Measurements from ENCODE around the gene RNF214.
A peak's percentile ranks its signal among the peaks of the same experiment; 100 is the strongest.
"Not testable (repeated sequence)": the region's sequence is repeated elsewhere in the genome, so short reads cannot be mapped to it uniquely, and the experiment has no call there.

The RNF214 gene

DNA sequence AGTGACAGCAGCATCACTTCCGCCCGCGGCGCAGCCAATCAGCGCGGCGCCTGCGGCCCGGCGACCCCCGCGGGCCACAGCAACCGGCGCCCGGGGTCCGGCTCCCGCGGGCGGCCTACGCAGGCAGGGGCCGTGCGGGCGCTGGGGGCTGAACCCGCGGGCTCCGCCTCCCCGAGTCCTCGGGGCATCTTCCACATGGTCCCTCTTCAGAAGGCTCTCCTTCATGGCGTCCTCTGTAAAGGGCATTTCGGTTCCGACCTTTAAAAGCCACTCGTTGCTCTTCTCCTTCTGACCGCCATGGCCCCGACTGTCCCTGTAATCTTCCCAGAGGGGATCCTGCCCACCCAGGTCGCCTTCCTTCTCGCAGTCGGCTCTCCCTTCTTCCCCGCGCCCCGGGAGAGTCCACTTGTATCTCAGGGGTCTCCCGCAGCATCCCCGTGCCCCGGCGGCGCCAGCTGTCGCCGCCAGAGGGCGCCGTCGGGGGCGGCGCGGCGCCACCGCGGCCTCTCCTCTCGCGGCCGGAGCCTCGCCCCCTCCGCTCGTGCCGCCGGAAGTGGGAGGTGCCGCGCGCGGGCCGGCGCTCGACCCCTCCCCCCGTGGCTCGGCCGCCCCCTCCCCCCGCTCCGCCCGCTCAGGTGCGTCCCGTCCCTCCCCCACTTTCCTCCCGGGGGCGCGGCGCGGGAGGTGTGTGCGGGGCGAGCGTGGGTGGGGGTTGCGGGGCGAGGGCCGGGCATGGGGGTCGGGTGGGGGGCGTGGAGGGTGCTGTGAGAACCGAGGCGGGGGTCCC, at the start of gene RNF214:
Gene RNF214 (plus strand): TSS at position 580 of the 787 bp plus-strand sequence. CDS start 1,602 bp downstream, outside the sequence.
- DNase-seq (ENCODE audit: low spot score): peak; percentile 73

DNA sequence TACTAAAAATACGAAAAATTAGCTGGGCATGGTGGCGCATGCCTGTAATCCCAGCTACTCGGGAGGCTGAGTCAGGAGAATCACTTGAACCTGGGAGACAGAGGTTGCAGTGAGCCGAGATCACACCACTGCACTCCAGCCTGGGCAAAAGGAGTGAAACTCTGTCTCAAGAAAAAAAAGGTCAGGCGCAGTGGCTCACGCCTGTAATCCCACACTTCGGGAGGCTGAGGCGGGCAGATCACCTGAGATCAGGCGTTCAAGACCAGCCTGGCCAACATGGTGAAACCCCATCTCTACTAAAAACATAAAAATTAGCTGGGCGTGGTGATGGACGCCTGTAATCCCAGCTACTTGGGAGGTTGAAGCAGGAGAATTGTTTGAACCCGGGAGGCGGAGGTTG, 49.3 kb upstream of the RNF214 start:
- DNase-seq (ENCODE audit: low spot score): not testable (repeated sequence)

GRCh38 chr11:117183724-117184349, 48.6 kb upstream of the RNF214 start:
- no peak for DNase-seq (ENCODE audit: low spot score)

DNA sequence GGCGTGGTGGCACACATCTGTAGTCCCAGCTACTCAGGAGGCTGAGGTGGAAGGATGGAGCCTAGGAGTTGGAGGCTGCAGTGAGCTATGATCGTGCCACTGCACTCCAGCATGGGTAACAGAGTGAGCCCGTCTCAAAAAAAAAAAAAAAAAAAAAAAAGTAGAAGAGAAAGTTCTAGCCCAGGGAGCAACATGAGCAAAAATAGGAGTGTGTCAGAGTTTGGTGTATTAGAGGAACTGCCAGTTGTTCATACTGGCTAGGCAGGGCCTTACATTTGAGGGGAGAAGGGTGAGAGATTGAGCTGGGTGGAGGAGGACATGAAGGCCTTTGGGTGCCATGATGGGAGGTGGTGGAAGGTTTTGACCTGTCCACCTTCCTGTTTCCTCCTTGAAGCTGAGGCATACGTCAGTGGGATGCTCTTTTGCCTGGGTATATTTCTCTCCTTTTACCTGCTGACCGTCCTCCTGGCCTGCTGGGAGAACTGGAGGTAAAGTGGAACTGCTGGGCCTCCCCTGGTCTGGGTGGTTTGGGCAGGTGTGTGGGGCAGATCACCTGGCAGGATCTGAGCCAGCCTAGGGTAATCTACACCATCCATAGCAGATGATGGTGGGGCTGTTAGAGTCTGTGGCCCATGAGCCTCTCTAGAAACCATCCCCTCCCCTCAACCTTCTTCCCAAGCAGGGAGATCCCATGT, 46.6 kb upstream of the RNF214 start:
- DNase-seq (ENCODE audit: low spot score): no peak

- no peak for DNase-seq (ENCODE audit: low spot score)
These were observed 46.1 kb upstream of the RNF214 start for GRCh38 chr11:117186431-117186761.

GRCh38 chr11:117187007-117187406, 45.5 kb upstream of the RNF214 start:
- no peak for DNase-seq (ENCODE audit: low spot score)

- DNase-seq (ENCODE audit: low spot score): no peak
These were observed 45.1 kb upstream of the RNF214 start for GRCh38 chr11:117187428-117187798.

DNA sequence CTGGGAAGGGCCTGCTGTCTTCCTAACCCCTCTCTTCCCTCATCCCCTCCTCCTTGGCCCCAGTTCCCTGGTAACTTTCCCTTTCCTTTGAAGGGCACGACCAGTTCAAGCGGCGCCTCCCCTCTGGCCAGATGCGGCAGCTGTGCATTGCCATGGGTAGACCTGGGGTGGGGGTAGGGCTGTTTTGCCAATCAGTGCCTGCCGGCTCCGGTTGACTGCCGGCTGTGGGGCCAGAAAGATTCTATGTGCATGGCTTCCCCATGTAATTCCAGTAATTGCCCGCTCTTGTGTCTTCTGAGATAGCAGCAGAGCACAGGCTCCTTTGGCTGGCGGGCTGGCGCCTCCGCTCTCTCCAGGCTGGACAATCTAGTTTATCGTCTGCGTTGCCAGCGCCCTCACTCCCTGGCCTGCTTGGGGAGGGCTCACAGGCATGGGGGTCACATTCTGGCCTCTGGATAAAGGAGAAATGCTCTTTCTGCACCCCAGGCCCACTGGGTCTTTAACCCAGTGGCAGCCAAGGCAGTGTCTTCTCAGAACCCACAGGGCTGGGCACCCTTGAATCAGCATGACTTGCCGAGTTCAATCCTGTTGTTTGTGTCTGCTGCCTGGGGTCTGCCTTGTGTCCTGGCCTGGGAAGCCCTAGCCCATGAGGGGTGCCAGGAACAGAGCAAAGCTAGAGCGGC, 44.5 kb upstream of the RNF214 start:
- no peak for DNase-seq (ENCODE audit: low spot score)

DNA sequence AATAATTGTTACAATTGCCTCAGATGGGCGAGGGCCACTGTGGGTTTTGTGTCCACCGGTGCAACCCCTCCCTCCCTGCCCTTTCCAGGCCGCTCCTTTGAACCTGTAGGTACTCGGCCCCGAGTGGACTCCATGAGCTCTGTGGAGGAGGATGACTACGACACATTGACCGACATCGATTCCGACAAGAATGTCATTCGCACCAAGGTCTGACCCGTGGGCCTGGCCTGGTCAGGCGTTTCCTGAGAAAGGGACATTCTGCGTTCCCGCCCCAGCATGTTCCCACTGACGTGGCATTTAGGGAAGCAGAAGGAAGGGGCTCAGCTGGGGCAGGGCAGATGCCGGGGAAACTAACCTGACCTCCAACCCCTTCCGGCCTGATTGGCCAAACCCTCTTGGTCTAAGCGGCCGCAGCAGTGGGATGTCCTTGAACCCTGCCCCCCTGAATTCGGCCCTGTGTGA, 43.8 kb upstream of the RNF214 start:
- no peak for DNase-seq (ENCODE audit: low spot score)

GRCh38 chr11:117189191-117189940, 43.1 kb upstream of the RNF214 start:
- DNase-seq (ENCODE audit: low spot score): no peak

GRCh38 chr11:117189941-117190544, 42.4 kb upstream of the RNF214 start:
- DNase-seq (ENCODE audit: low spot score): no peak

GRCh38 chr11:117191680-117192400, 40.6 kb upstream of the RNF214 start:
- DNase-seq (ENCODE audit: low spot score): no peak

DNA sequence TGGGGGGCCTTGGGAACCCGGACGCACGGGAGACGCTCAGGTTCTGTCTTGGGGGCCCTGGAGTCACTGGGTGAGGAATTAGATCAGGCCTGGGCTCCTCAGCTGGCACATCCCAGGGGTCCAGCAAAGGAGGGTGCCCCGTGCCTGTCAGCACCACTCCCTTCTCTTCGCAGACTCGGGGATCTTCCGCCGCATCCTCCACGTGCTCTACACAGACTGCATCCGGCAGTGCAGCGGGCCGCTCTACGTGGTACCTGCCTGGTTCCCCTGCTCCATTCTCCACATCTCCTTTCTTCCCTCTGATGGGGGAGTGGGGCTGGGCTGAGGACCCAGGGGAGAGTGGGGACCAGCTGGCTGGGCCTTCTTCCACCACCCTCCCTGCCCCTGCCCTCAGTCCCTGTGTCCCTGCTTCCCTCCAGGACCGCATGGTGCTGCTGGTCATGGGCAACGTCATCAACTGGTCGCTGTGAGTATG, 40.0 kb upstream of the RNF214 start:
- DNase-seq (ENCODE audit: low spot score): no peak

DNA sequence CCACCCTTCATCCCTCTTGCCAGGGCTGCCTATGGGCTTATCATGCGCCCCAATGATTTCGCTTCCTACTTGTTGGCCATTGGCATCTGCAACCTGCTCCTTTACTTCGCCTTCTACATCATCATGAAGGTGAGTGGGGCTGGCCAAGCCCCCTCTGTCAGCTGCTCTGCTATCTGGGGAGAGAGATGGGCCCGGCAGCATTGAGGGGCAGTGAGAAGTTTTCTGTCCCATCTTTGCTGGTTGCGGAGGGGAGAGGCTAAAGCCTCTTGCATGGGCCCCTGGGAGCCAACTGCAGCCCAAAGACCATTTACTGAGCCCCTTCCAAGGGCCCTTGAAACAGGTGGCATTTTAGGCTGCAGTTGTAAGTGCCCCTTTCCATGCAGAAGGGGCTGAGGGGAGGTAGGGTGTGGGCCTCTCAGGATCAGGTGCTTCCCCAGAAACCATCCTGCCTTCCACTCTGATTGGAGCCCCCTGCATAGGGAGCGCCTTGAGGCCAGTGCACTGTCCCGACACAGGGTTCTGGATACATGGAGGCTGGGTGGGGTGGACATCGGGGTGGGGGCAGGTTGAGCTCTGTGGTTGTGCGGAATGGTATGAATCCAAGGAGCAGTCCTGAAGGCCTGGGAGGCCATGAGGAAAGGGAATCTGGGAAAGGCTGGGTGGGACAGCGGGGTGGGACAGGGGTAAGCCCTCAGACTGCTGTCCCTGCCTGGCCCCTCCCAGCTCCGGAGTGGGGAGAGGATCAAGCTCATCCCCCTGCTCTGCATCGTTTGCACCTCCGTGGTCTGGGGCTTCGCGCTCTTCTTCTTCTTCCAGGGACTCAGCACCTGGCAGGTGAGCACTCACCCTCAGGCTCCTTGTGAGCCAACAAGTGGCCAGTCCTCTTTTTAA, 39.1 kb upstream of the RNF214 start:
- no peak for DNase-seq (ENCODE audit: low spot score)

DNA sequence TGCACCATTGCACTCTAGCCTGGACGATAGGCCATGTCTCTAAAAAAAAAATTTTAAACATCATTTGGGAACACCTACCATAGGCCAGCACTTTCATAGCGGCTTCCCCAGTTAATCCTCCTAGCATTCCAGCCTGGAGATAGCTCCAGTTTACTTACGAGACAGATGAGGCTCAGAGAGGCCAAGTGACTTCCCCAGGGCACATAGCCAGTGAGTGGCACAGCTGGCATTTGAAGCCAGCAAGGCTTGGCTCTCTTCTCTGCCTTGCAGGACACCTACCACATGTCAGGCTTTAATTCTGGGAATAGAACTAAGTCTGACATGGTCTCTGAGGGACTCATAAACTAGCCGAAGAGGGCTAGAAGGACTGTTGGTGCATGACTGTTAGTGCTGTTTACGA, 38.2 kb upstream of the RNF214 start:
- DNase-seq (ENCODE audit: low spot score): no peak

DNA sequence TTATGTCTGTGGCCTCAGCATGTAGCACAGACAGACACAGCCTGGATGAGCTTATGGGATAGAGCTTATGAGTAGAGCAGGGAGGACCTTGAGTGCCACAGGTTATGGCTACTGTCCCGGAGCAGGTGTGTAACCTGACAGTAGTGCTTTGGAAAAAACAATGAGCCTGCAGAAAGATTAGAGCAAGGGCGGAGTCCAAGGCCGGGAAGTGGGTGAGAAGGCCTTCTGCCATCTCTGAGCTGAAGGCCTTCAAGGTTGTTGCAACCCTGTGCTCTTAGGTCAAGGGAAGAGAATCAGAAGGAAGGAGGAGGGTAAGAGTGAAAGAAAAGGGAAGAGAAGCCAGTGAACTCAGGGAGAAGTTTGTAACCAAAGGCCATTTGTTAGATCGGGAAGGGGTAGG, 37.2 kb upstream of the RNF214 start:
- DNase-seq (ENCODE audit: low spot score): no peak

- DNase-seq (ENCODE audit: low spot score): no peak
These were observed 36.7 kb upstream of the RNF214 start for GRCh38 chr11:117195761-117196160.

DNA sequence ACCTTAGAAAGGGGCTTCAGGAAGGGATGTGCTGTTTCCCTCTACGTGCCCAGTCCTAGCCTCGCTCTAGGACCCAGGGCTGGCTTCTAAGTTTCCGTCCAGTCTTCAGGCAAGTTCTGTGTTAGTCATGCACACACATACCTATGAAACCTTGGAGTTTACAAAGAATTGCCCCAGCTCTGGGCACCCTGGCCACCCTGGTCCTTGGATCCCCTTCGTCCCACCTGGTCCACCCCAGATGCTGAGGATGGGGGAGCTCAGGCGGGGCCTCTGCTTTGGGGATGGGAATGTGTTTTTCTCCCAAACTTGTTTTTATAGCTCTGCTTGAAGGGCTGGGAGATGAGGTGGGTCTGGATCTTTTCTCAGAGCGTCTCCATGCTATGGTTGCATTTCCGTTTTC, 35.5 kb upstream of the RNF214 start:
- no peak for DNase-seq (ENCODE audit: low spot score)

Measured in kidney capillary endothelial cell (primary cell).